NCI-H2227 (cell line): Measurements from ENCODE around the gene ATXN7L2.

Source experiments
- DNase-seq: peaks from one replicate; lab custom pipeline; 2025; ENCODE audit not compliant: unreplicated experiment; lab: John Stamatoyannopoulos, UW

The ATXN7L2 gene

GRCh38 chr1:109497449-109498160 lies 13.9 kb downstream of the ATXN7L2 start:
- DNase-seq, result no peak

GRCh38 chr1:109498161-109498801 lies 14.6 kb downstream of the ATXN7L2 start:
- DNase-seq, result peak; percentile 76

DNA sequence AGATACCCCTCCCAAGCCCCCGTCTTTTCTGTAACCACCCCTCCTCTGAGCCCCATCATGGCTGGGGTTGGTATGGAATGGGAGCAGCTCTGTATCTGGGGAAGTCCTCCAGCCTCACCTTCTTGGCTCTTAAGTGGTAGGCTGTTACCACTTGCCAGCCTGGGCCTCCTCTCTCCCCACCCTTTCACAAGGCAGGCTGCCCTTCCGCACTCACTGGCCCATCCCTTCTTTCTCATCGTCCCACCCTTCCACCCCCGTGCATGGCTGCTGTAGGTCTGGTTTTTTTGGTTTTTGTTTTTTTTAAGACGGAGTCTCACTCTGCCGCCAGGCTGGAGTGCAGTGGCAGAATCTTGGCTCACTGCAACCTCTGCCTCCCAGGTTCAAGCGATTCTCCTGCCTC lies 15.4 kb downstream of the ATXN7L2 start:
- DNase-seq, result no peak

DNA sequence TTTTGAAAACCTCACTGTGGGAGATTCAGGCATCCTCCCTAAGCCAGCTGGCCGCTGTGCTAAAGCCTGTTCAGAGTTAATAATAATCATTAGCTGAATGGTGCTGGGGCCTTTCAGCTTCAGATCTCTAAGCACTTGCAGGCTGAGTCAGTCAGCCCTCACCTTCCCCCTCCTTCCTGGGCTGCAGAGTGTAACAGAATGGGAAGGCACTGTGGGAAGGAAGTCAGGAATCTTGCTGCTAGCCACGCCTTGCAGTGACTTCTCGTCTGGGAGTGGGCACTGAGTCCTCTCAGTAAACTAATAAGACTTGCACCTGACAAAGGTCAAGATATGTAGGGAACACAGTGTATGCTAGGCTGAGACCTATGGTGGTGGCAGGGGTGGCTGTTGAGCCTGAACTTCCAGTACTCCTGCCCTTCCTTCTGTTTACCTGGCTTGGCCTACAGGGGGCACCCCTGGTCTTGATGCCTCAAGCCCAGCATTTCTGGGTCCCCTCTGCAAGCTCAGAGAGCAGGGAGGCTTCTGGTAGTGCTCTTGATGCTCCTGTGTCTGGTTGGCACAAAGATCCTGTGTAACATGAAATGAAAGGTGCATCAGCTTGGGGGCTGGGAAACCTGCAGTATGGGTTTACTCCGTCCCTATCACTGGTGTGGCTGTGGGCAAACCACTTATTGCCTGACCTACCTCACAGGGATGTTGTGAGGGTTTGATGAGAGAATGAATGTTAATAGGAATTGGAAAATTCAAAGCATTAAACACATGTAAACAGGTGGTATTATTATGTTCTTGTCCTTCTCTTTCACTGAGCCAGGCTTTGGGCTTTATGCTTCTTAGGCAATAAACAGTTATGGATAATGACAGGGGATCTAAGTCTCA lies 16.2 kb downstream of the ATXN7L2 start:
- peak; percentile 83 for DNase-seq

GRCh38 chr1:109500941-109501381 lies 17.3 kb downstream of the ATXN7L2 start:
- DNase-seq, result no peak

GRCh38 chr1:109501644-109502363 lies 18.1 kb downstream of the ATXN7L2 start:
- DNase-seq, result no peak

- no peak for DNase-seq
Observed at GRCh38 chr1:109502364-109502851, 18.7 kb downstream of the ATXN7L2 start.

DNA sequence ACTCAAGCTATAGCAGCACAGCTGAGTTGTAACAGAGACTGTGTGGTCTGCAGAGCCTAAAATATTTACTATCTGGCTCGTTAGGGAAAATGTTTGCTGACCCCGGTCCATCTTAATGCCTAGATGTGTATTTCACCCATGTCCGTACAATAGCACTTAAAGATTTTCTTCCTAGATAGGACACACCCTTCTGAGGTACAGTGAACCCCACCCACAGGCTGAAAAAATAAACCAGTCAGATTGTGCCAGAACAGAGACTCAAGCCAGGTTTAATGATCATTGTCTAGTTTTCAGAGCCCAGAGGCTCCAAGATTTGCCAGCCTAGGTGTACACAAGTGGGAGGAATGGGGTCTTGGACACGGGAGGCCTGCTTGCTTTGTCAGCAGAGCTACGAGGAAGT lies 20.2 kb downstream of the ATXN7L2 start:
- no peak for DNase-seq

DNA sequence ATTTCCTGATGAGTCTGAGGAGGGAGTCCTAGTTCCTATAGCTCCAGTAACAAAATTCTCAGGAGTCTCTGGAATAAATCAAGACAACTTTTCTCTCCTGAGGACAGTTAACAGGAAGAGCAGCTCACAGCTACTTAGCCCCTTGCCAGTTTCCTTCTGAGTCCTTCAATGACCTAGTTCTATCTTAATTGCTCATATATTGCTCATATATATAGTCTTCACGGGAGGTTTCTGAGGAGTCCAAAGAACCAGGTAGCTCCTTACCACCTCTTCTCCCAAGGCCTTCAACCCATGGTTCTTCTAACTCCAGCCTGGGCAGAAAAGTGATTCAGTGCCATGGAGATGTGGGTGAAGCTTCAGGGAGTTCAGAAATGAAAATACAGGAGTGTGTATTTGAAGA lies 21.3 kb downstream of the ATXN7L2 start:
- no peak for DNase-seq

GRCh38 chr1:109508001-109508872 lies 24.5 kb downstream of the ATXN7L2 start:
- no peak for DNase-seq

DNA sequence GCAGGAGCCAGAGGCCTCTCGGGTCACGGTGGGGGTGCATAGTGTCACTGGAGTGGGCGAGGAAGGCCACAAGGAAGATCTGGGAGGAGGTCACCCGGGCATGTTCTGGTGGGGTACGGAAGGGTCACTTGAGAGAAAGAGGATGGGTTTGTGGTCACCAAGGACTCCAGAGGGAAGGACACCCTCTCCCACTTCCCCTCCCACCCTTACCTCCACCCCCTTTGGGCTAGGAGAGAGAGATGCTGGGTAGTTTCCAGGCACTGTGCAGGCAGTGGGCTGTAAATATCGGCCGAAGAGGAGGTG lies 25.1 kb downstream of the ATXN7L2 start:
- DNase-seq, result no peak

GRCh38 chr1:109509176-109510134 lies 25.8 kb downstream of the ATXN7L2 start, which contains the start of gene AMIGO1:
Gene AMIGO1, minus strand, starts transcription at chr1:109509727. Its CDS starts 815 bp downstream, at chr1:109508912.
- peak; percentile 89 for DNase-seq

- DNase-seq, result no peak
Observed at GRCh38 chr1:109513110-109513710, 29.5 kb downstream of the ATXN7L2 start.

DNA sequence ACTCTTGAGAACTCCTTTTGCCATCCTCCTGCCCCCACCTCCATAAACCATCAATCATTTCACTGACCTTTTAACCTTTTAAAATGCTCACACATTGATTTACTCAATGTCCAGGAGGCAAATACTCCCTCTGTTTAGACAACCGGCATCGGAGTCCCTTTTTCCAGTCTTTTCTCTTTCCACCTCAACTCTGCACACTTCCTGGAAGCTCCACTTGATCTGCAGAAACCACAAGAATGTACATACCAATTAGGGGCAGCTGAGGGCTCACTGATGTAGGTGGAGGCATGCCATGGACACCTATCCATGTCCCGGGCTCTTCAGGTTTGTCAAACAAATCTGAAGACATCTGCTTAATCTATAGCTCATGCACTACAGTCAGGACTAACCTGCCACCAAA lies 31.1 kb downstream of the ATXN7L2 start:
- no peak for DNase-seq

- no peak for DNase-seq
Observed at GRCh38 chr1:109516872-109517271, 33.2 kb downstream of the ATXN7L2 start.

DNA sequence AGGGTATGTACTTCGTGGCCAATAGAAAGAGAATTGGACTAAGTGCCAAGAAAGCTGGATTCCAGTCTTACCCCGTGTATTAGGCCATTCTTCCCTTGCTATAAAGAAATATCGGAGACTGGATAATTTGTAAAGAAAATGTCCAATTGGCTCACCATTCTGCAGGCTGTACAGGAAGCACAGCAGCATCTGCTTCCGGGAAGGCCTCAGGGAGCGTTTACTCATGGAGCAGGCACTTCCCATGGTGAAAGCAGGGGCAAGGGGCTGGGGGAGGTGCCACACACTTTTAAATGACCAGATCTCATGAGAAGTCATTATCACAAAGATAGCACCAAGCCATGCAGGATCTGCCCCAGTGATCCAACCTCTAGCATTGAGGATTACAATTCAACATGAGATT lies 33.6 kb downstream of the ATXN7L2 start:
- no peak for DNase-seq

DNA sequence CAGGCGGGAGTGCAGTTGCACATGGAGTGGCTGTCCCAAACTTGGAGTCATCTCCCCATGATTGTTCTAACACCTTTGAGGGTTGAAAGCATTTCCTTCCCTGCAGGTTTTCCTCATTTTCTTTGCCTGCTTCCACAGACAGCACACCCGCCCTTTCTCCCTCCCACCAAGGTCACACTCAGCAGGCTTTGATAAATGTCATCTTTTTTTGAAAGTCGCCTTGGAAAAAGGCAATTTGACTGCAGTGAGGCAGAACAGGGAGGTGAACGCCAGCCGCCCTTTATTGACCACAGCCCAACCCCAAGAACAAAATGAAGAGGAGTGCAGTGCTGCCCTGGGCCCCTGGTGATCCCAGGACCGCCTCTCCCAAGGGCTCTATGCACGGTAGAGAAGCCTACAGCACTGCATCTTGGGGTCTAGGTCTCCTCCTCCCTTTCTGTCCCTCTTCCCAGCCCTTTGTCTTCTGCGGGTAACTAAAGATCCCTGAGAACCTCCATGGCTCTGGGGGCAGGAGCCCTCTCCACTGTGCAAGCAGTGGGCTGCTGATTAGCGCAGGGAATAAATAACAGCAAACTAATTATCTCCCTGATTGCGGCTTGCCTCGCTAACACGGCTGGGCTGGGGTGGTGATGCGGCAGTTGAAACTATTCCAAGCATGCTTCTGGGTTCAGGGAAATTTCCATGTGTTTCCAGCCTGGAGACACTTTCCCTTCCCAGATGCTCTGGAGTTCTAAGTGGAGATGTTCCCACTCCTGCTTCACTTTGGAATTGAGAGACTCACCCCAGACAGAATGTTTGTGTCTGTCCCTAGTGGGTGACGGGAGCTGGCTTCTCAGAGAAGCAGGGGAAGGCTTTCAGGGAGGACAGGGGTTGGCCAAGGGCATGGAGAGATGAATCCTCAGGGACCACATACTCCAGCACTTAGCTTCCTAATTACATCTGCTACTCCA lies 37.6 kb downstream of the ATXN7L2 start:
- DNase-seq, result no peak
